Activated effector memory CD4-positive, alpha-beta T cell treated with Interleukin-2 at 50 U/mL for 16 hours (primary cell): ENCODE results near the gene NSUN3.
"Not testable (repeated sequence)": the region's sequence is repeated elsewhere in the genome, so short reads cannot be mapped to it uniquely, and the experiment has no call there.

Experiments
- DNase-seq: peaks from one replicate; pipeline ENCODE4 v3.0.0-alpha.2; 2020

Gene NSUN3

DNA sequence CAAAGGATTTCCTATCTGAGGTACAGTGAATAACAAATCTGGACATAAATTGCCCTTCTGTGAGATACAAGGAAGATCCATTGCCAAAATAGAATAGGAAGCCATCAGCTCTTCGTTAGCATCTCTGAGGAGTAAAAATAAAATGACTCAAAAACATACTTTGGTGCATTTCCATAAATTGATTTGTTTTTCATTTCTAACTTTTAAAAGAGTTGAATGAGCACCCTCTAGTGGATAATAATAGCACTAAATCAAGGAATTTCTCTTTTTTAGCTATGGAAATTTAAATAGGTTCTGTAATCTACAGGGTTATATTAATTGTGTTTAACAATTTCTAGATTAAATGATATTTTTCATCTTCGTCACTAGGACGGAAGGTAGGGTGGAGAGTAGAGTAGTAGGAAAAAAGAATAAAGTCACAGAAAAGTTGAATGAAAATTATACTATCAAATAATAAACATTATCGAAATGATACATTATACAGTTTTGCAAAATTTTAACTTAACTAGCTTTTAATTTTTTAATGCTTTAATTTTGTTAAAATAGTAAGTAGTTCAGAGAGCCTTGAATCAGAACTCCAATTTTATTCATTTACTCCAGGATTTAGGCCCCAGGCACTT, 6.4 kb downstream of the NSUN3 start:
- no peak for DNase-seq

DNA sequence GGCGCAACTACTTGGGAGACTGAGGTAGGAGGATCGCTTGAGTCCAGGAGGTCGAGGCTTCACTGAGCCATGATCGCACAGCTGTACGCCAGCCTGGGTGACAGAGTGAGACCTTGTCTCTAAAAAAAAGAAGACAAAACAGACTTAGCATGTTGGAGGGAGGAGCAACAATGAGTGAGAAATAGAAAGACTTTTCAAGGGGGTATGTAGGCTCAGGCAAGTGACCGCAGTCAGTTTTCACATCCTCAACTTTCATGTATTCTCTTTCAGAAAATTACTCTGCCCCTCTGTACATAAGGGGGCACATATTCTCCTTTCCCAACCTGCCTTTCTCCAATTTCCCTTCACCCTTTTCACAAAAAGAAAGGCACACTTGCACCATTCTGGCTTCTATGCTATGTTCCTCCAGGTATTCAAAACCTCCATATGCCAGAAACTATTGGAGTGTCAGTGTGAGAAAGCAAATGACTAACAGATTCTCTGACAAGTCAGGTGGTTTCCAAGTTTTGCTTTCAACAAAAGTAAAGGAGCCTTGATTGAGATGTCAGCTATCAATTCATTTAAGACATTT, 7.6 kb downstream of the NSUN3 start:
- DNase-seq: no peak

DNA sequence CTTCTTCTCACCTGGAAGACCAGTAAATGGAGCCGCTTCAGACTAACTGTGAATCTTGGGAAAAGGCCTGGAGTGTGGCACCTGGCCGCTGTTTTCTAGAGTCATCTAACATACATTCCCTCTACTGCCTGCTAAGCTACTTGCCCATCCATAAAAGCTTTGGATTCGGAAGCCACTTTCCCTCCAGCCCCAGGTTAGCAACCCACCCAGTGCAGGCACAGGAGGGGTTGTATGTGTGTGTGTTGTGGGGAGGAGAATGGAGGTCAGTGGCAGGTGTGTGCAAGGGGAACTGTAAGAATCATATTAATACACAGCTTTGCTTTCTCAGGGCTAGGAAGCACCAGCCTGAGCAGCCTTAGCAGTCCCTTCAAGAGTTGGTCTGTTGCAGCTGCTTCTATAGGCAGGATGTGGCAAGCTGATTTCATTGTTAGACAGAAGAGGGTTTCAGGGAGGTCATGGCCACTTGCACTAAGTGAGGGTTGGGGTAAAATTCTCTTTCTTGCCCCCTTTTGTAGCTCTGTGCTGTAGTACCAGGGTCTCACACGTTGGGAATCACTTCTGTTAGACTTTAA, 8.9 kb downstream of the NSUN3 start:
- DNase-seq: no peak

DNA sequence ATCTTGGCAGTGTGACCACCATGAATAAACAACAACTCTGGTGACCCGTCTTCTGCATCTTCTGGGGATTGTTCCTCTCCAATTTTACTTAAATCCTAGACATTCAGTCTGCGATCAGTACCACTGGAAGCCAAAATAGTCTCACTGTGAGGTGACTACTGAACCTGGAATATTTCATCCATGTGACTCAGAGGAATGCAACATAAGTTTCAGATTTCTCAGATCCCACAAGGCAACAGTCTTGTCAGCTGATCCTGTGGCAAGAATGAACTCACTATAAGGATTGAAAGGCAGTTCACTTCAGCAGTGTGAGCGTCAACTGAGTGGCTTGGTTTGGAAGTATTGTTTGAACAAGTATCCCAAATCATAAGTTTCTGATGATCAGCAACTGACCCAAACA, 13.2 kb downstream of the NSUN3 start:
- no peak for DNase-seq

DNA sequence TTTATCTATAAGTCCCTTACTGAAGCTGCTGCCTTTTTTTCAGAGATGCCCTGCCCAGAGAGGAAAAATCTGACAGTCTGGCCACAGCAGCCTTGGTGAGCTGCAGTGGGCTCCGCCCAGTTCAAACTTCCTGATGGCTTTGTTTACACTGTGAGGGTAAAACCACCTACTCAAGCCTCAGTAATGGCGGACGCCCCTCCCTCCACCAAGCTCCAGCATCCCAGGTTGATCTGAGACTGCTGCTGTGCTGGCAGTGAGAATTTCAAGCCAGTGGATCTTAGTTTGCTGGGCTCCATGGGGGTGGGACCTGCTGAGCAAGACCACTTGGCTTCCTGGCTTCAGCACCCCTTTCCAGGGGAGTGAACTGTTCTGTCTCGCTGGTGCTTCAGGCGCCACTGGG, 17.7 kb downstream of the NSUN3 start:
- not testable (repeated sequence) for DNase-seq

DNA sequence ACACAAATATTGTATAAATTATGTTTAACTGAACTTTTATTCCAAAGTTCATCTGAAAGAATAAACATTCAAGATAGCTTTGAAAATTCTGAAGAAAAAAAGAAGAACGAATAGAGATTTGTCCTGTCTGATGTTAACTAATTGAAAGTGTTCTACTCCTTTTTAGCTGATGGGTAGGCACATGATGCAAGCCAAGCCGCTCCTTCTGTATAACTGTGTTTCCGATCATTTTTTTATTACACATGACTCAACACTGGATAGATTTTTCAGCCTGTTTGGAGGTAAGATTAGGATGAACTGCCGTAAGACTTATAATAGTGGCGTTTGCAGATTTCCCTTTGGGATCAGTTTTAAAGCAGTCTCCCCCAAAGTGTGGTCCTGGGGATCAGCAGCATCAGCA, 19.0 kb downstream of the NSUN3 start:
- no peak for DNase-seq

DNA sequence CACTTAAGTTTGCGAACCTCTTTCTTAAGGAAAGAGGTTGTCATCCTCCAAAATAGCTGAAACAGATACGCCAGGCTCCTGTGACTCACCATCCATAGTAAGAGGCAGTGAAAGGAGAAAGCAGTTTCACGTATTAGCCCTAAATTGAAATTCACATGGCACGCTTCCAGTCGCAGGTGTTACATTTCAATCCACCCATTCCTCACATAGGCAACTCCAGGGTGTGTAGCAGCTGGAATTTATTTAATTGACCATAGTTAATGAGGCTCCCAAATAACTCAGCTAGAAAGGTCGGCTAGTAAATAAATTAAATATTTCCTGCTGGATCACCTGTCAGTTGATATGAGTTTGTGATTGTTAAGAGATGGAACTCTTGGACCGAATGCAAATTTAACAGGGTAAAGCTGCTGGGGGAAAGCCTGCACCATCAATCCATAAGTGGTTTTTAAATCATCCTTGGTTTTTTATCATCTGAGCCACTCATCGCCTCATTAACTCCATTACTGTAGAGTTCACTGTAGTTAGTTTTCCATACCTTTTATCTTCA, 19.6 kb downstream of the NSUN3 start:
- DNase-seq: no peak

DNA sequence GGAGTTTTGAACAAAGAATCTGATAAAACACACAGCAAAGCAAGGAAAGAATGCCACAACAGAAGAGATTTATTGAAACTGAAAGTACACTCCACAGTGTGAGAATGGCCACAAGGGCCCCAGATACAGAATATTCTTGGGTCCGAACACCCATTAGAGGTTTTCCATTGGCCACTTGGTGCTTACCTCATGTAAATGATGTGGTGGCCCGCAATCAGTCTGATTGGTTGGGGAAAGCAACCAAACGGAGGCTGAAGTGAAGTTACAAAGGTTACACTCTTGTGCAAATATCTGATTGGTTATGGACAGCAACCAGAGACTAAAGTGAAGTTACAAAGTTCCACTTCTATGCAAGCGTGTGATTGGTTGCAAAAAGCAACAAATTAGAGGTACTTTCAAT, 20.4 kb downstream of the NSUN3 start:
- DNase-seq: no peak

DNA sequence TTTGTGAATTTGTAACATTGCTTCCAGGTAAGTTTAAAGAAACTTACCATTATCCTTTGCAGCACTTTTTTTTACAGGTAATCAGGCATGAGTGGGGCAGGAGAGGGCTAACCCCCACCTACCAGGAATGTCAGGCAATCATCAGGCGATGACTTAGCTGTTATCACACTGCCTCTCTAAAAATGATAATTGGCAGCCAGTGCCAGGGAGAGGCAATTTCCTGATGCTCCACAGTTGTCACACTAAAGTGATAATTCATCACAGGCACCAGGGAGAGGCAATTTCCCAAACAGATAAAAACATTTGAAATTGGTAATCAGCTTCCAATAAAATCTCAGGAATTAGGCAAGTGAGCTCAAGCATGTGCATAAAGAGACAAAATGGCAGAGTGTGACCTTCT, 26.3 kb downstream of the NSUN3 start:
- DNase-seq: no peak

DNA sequence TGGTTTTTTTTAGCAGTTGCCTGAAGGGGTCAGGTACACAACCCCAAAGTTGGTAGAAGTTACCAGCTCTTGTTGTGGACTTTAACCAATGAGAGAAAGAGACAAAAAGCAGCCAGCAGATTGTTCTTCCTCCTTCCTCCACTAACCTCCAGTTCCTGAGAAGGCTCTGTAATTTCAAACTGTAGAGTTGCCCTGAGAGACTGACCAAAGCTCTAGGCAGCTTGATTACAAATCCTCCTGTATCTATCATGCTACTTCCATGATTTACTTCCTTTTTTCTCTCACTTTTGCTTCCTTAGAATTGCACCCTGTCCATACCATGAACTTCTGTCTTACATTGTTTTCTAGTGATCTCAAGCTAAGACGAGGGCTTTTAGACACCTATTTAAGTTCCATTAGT, 29.2 kb downstream of the NSUN3 start:
- DNase-seq: no peak

DNA sequence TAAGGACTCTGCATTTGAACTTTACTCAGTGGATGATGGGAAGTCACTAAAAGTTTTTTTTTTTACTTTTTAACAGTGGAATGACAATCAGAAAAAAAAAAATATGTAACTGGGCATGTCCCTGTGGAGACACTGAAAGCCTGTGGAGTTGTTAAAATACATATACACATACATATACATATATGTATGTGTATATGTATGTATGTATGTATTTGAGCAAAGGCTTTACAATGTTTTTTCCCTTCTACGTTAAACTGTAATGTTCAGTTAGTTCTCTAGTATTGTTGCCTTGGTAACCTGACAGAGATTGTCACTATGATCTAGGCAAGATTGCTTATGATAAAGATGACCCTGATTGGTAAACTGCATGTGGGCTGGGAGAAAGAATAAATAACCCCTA, 30.3 kb downstream of the NSUN3 start:
- no peak for DNase-seq

DNA sequence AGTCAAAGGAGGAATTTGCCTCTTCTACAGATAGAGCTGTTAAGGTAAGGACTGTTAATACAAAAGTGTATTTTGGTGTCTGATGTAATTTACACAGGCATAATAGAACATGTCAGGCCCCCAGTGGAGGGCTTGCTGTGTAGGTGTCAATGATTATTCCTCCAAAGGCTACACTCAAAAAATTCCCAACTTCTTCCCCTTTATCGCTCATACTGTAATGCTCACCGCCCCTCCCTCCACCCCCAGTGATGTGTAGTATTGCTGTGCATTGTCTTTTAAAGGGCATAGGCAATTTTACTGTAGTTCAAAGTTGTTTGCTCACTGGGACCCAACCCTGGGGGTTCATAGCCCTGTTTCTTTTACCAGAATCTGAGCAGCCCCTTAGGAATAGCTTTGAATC, 32.2 kb downstream of the NSUN3 start:
- DNase-seq: no peak

DNA sequence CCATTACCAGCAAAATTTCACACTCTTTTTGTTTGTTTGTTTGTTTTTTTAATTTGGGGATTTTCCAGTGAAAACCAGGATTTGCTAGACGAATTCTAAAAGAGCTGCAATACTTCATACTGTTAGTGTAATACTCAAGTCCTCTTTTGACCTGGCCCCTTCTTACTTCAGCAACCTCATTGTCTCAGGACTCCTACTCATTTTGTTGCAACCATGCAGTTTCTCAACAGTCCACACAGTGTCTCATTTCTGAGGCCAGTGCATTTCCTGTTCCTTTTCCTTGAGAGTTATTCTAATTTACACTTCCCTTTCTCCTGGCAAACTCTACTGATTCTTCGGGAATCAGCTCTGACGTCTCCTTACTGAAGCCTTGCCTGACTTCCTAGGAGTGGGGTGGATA, 35.6 kb downstream of the NSUN3 start:
- no peak for DNase-seq

DNA sequence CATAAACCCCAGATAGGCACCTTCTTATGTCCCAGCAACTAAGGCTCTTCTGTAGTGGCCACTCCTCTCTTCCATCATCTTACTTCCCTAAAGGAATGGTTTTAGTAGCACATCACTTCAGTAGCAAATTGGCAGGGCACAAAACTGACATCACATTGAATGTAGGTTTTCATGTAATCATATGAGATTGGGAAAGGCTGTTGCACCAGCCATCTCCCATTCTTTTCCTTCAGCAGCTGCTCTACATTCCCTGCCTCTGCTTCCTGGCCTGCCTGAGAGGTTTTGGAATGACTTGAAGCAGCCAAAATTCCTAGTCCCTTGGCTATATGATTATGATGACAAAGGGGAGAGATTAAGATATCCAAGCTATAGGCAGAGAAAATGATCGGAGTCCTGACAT, 36.5 kb downstream of the NSUN3 start:
- DNase-seq: no peak

DNA sequence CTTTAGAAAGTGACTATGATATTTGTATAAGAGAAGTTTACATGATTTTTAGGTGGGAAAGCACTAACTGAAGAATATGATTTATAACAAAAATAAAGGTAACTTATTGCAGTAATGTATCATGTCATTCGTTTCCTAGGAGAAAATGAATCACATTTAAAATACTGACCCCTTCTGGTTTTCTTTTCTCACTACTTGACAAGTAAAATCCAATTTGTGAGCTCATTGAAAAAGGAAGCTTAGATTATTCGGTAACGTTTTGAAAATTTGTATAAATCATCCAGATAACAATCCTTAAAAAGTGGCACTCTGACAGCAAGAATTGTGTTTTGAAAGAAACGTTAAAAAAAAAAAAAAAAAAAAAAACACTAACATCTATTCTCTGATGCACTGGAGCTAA, 39.0 kb downstream of the NSUN3 start:
- no peak for DNase-seq

DNA sequence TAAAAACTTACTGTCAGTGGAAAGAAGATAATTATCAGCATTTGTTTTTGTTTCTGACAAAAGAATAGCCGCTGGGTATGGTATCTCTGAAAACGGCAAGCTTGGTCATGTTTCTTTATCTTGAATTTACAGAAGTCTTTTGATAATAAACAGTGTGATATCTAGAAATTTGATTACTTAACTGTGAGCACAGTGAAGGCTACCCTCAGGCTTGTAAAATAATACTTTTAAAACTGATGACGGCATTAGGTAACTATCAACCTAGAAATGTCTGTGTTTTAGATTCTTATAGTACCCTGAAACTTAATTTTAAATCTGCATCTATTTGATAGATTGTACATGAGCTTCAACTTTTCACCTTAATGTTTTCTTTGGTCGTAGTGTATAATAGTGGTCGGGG, 43.4 kb downstream of the NSUN3 start:
- DNase-seq: no peak

DNA sequence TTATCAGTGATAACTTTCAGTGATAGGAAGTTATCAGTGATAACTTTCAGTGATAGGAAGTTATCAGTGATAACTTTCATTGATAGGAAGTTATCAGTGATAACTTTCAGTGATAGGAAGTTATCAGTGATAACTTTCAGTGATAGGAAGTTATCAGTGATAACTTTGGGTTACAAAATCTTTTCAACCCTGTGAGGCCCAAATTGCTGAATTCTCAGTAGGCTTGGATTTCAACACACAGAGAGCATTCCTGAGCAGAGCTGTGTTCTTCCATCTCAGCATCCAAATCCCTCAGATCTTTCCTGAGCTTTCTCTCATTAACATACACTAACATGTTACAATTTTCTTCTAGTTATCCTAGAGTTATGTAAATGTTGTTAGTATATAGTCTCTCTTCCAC, 47.4 kb downstream of the NSUN3 start:
- not testable (repeated sequence) for DNase-seq

DNA sequence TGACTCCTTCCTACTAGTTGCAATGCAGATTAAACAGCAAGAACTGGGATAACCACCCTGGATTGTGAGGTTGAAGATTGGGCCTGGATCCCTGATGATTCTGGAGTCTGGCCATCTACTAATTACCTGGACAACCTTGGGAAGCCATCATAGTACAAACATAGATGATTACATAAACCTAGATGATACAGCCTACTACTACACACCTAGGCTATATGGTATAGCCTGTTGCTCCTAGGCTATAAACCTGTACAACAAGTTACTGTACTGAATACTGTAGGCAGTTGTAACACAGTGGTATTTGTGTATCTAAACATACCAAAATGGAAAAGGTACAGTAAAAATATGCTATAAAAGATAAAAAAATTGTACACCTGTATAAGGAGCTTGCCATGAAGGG, 48.0 kb downstream of the NSUN3 start:
- DNase-seq: no peak

DNA sequence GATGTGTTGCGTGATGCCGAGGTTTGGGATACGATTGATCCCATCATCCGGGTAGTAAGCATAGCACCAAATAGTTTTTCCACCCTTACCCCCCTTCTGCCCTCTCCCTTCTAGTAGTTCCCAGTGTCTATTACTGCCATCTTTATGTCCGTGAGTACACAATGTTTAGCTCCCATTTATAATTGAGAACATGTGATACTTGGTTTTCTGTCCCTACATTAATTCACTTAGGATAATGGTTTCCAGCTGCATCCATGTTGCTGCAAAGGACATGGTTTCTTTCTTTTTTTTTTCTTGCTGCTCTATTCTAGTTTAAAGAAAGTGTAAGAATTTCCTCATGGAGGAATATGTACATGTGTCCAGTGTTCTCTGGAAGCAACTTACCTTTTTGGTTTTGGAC, 51.8 kb downstream of the NSUN3 start:
- no peak for DNase-seq

DNA sequence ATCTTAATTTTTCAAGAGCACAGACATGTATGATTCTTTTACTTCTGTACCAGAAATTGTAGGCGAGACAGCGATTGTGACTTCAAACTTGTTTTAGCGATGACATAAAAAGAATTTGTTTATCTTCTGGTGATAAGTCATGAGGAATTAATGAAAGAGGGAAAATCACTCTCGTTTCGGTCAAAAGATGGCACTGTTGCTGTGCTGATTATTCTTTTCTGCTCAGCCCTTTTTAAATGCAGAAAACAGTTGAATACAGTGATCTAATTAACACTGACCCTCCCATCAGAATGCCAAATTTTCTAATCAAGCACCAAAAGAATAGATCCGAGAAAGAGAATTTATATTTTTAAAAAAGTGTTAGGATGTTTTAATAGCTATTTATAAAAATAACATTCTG, 52.6 kb downstream of the NSUN3 start:
- no peak for DNase-seq

DNA sequence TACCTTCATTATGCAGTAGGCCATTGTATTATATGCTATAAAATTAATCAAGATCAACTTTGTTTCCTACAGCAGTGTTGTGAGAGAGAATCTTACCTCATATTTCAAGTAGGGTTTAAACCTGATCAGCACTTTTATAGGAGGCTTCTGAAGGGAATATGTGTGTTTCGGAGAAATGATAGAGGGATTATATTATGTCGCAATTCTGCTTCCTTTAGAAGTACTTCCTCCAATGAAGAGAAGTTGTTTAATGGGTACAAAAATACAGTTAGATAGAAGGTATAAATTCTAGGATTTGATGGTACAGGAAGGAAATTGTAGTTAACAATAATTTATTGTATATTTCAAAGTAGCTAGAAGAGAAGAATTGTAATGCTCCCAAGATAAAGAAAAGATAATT, 54.9 kb downstream of the NSUN3 start:
- DNase-seq: no peak

DNA sequence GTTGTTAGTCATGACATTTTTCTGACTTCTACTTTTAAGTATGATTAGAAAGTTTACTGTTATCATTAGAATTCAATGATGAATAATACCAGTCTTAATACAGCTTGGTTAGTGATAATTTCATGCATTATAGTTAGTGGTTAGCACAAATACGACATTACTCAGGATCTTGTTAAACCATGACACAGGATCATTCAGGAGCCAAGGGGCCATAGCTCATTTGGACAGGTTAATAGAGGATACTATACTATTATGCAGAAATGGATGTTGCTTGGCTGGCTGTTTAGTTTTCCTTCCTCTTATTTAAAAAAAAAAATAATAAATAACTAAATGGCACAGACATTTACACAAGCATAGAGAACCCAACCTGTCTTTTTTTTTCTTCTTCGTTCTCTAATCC, 55.5 kb downstream of the NSUN3 start:
- DNase-seq: no peak

DNA sequence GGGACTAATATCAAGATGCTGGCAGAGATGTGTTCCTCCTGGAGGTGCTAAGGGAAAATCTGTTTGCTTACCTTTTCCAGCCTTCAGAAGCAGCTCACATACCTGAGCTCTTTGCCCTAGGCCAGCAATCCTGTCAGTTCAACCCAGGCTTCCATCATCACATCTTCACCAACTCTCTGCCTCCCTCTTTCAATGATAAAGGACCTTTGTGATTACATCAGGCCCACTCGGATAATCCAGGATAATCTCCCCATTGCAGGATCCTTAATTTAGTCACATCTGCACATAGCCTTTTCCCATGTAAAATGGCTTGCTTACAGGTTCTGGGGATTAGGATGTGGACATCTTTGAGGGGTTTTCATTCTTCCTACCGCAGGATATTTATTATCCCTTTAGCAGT, 58.3 kb downstream of the NSUN3 start:
- no peak for DNase-seq

DNA sequence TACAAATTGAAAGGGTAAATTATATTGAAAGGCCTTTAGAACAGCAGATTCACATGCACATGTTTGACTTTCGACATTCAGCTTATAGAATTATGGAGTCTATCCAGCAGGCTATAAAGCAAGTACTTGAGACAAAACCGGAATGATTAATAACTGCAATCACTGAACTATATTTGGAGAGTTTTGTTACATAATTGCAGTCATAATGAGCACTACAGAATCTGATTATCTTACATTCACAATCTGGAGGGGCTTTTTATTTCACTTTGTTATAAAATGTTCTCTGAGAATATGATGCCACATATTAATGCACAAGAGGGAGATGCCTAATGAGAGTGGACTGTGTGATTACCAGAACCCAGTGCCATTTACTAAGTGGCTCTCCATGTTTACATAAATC, 64.3 kb downstream of the NSUN3 start:
- DNase-seq: no peak

DNA sequence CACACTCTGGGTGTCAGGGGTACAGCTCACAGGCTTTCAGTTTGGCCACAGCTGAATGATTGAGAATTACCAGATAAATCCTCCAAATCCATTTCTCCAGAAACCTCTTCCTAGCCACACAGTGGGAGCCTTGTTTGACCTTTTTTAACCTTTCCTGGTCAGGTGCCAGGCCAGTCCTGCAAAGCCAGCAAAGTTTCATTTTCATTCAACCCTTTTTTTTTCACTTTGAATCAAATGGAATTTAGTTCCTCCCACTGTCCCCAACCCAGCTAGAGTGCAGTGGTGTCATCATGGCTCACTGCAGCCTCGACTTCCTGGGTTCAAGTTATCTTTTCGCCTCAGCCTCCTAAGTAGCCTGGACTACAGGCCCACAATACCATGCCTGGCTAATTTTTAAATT, 67.8 kb downstream of the NSUN3 start:
- no peak for DNase-seq
